ENCODE data around the gene PLXNC1. TPM values are rescaled to one million over a fixed set of nuclear protein-coding genes. Genes with fewer than 3 reads are reported as not detected.

Gene PLXNC1
- total and polyA plus RNA-seq, 9 of the 15 experiments (the other 6 are each of a cell fraction or from before 2014, with no cell fraction given), result 0.08 to 0.87 (median 0.28) TPM

DNA sequence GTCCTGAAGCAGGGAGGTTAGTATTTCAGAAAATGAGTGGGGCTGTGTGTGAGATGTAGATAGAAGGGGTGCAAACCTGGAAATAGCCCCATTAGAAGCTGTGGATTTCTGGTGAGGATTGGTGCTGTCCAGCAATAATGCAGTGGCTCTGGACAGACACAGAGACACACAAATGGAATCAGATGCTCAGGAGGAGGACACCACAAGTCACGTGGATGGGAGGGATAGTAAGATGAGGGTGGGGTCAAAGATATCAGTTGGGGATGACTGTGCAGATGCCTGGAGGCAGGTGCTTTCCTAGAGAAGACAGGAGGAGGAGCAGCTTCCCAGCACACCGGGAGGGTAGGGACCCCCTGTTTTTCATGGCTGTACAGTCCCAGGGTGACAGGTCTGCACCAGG lies 136.5 kb downstream of the PLXNC1 start (continued):
- TF ChIP-seq, protein P1, sequence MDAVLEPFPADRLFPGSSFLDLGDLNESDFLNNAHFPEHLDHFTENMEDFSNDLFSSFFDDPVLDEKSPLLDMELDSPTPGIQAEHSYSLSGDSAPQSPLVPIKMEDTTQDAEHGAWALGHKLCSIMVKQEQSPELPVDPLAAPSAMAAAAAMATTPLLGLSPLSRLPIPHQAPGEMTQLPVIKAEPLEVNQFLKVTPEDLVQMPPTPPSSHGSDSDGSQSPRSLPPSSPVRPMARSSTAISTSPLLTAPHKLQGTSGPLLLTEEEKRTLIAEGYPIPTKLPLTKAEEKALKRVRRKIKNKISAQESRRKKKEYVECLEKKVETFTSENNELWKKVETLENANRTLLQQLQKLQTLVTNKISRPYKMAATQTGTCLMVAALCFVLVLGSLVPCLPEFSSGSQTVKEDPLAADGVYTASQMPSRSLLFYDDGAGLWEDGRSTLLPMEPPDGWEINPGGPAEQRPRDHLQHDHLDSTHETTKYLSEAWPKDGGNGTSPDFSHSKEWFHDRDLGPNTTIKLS (IDR thresholded peaks at IDR 0.05; ENCODE audit: borderline replicate concordance, low read depth), result no peak
- TF ChIP-seq, protein P2, sequence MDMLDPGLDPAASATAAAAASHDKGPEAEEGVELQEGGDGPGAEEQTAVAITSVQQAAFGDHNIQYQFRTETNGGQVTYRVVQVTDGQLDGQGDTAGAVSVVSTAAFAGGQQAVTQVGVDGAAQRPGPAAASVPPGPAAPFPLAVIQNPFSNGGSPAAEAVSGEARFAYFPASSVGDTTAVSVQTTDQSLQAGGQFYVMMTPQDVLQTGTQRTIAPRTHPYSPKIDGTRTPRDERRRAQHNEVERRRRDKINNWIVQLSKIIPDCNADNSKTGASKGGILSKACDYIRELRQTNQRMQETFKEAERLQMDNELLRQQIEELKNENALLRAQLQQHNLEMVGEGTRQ (CRISPR knock-in tag; IDR thresholded peaks at IDR 0.05), result peak; percentile 71
- TF ChIP-seq HMG20B (CRISPR knock-in tag; IDR thresholded peaks at IDR 0.05) (no peak), ZNF316 (IDR thresholded peaks at IDR 0.05) (peak; percentile 49; the same call in 1 of the 2 replicates), ZNF449 (CRISPR knock-in tag; IDR thresholded peaks at IDR 0.05) (no peak), AFF4 (CRISPR knock-in tag; IDR thresholded peaks at IDR 0.05) (no peak), ZNF263 (CRISPR knock-in tag; IDR thresholded peaks at IDR 0.05; ENCODE audit: borderline replicate concordance) (peak; percentile 41; the same call in 1 of the 2 replicates), RCOR1 (IDR thresholded peaks at IDR 0.05; ENCODE audit: borderline replicate concordance in 1 of 2, low read depth in 2 of 2, low read length in 2 of 2) (peak in 1 of 2 experiments; percentile 46; a peak in 1 of 4 replicates)

Measured in K562 (cell line).